ENCODE data around the gene HDGFL2. TPM values are rescaled to one million over a fixed set of nuclear protein-coding genes. Genes with fewer than 3 reads are reported as not detected.

The HDGFL2 gene
- total and polyA plus RNA-seq, 12 donors, result 20.5 to 40.9 (median 28.0) TPM

DNA sequence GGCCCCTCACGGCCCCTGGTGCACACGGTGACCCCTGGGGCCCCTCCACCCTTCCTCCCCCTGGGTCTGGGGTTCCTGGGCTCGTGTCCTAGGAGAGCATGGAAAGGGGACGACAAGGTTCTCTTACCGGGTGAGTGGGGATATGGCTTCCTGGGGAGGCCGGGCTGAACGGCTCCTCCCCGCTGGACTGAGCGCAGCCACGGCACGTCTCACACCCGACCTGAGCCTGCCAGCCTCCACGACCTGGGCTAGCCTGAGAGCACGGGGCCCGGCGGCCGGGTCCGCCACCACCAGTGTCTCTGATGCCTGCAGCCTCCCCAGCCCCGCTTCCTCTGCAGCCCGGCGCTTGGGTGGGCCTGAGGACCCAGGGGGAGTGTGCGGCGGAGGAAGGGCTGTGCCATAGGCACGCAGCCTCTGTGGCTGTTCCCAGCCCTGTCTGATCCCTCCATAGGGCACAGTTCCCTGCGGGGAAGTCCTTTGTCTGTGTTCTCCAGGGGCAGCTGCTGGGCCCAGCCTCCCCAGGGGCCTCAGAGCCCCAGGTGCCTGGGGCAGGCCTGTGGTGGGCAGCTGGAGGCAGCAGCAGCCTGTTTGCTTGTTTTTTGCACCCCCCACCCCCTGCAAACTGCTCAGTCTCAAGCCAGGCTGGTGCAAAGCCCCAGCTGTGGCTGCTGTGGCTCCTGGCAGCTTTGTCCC is 31.2 kb downstream of the HDGFL2 start:
- Histone ChIP-seq H3K9me3 (no peaks in the 10 kb centered on the region), H3K4me3 (no peak overlapping the region), H3K4me1 (peaks cover 0 to 18% (median 11%) of the 10 kb centered on the region in 9 donors), H3K27me3 (no peaks in the 10 kb centered on the region), H3K36me3 (peaks cover 0 to 100% (median 64%) of the 10 kb centered on the region in 9 donors), H3K27ac (no peak overlapping the region)
- peak in 2 of 8 donors; percentile 2 to 14 for ATAC-seq
- 89 to 93% methylated on average over 24 to 25 of the region's 25 CpGs for WGBS, 2 donors
- no peak for DNase-seq
- intact Hi-C loops (cut with DNase I), result no loop called here
- TF ChIP-seq, protein P1, sequence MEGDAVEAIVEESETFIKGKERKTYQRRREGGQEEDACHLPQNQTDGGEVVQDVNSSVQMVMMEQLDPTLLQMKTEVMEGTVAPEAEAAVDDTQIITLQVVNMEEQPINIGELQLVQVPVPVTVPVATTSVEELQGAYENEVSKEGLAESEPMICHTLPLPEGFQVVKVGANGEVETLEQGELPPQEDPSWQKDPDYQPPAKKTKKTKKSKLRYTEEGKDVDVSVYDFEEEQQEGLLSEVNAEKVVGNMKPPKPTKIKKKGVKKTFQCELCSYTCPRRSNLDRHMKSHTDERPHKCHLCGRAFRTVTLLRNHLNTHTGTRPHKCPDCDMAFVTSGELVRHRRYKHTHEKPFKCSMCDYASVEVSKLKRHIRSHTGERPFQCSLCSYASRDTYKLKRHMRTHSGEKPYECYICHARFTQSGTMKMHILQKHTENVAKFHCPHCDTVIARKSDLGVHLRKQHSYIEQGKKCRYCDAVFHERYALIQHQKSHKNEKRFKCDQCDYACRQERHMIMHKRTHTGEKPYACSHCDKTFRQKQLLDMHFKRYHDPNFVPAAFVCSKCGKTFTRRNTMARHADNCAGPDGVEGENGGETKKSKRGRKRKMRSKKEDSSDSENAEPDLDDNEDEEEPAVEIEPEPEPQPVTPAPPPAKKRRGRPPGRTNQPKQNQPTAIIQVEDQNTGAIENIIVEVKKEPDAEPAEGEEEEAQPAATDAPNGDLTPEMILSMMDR (IDR thresholded peaks at IDR 0.05), result no peak

DNA sequence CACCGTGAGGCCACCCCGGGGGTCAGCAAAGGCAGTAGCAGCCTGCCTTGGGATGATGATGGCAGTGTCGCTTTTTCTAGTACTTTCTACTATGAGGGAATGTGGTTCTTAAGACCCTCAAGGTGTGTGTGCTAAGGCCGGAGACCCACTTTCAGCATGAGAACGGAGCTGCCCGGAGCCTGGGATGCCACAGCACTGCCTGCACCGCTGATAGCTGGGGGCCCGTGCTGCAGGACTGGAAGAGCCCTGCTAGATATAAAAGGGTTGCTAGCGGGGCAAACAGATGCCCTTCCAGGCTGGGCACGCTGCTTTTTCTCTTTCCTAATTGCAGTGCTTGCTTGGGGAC is 31.7 kb downstream of the HDGFL2 start:
- TF ChIP-seq, protein P1 (IDR thresholded peaks at IDR 0.05), result no peak
- 88% methylated on average over 10 of the region's 10 CpGs for WGBS, 2 donors
- H3K36me3 ChIP-seq, result peaks cover 0 to 100% (median 59%) of the 10 kb centered on the region in 9 donors
- no peak overlapping the region for H3K27ac ChIP-seq
- H3K4me3 ChIP-seq, result no peak overlapping the region
- DNase-seq (no peak), ATAC-seq (no peak)
- peaks cover 0 to 23% (median 11%) of the 10 kb centered on the region in 9 donors for H3K4me1 ChIP-seq
- H3K9me3 ChIP-seq, result no peaks in the 10 kb centered on the region
- intact Hi-C loops (cut with DNase I), result no loop called here
- no peaks in the 10 kb centered on the region for H3K27me3 ChIP-seq

DNA sequence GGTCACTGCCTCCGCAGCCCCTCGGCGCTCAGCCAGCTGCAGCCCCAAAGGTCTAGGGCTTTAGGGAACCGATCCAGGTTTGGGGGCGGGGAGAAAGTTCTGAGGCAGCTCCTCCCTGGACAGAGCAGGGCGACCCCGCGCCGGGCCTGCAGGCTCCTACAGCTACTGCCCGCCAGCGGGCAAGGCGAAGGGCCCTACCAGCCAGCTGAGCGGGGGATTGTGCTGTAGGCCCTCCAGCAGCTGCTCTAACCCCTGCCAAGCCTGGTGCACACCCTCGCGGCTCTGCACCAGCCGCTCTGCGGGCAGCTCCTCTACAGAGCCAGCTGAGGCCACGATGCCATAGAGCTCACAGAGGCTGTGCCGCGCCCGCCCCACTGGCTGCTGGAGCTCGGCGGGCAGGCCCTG is 32.2 kb downstream of the HDGFL2 start:
- Histone ChIP-seq H3K36me3 (peaks cover 0 to 96% (median 56%) of the 10 kb centered on the region in 9 donors), H3K4me1 (peaks cover 0 to 23% (median 11%) of the 10 kb centered on the region in 9 donors), H3K27ac (no peak overlapping the region), H3K27me3 (no peaks in the 10 kb centered on the region), H3K4me3 (no peak overlapping the region), H3K9me3 (no peaks in the 10 kb centered on the region)
- intact Hi-C loops (cut with DNase I), result no loop called here
- 87 to 90% methylated on average over 23 of the region's 23 CpGs for WGBS, 2 donors
- DNase-seq (no peak), ATAC-seq (no peak)
- TF ChIP-seq, protein P1 (IDR thresholded peaks at IDR 0.05), result no peak

DNA sequence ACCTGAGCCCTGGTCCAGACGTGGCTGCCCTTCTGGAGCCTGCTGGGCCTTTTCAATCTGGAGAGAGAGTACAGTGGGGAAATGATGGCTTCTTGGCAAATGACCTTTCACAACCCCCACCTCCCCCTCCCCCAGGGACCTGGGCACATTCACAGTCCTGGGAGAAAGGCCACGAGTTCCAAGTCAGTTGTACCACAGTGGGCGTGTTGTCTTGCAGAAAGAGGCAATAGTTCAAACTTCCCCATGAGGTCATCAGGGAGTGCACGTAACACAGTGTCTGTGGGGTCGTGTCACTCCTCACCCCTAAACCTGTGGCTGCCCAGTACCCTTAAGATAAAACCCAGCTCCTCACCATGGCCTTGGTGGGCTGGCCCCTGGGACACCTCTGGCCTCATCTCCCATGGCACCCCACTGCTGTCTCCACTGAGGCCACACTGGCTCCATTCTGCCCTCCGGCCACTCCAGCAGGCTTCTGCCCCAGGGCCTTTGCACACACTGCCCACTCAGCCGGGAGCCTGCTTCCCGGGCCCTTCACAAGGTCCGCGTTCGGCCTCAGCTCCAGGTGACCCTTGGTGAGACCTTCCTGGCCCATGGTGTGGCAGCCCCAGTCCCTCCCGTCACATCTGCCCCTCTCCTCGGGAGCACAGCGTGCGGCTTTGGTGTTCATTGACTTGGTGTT is 32.9 kb downstream of the HDGFL2 start:
- Histone ChIP-seq H3K9me3 (no peaks in the 10 kb centered on the region), H3K4me3 (no peak overlapping the region), H3K4me1 (peaks cover 0 to 23% (median 11%) of the 10 kb centered on the region in 9 donors), H3K27ac (no peak overlapping the region), H3K27me3 (no peaks in the 10 kb centered on the region), H3K36me3 (peaks cover 0 to 93% (median 56%) of the 10 kb centered on the region in 9 donors)
- intact Hi-C loops (cut with DNase I), result no loop called here
- DNase-seq (no peak), ATAC-seq (peak in 1 of 8 donors; percentile 0)
- 75 to 90% methylated on average over 15 of the region's 15 CpGs for WGBS, 2 donors
- TF ChIP-seq, protein P1 (IDR thresholded peaks at IDR 0.05), result no peak

Data from heart right ventricle (tissue), 16 donors.